ENCODE measurements around the gene SELENBP1.

Gene SELENBP1

DNA sequence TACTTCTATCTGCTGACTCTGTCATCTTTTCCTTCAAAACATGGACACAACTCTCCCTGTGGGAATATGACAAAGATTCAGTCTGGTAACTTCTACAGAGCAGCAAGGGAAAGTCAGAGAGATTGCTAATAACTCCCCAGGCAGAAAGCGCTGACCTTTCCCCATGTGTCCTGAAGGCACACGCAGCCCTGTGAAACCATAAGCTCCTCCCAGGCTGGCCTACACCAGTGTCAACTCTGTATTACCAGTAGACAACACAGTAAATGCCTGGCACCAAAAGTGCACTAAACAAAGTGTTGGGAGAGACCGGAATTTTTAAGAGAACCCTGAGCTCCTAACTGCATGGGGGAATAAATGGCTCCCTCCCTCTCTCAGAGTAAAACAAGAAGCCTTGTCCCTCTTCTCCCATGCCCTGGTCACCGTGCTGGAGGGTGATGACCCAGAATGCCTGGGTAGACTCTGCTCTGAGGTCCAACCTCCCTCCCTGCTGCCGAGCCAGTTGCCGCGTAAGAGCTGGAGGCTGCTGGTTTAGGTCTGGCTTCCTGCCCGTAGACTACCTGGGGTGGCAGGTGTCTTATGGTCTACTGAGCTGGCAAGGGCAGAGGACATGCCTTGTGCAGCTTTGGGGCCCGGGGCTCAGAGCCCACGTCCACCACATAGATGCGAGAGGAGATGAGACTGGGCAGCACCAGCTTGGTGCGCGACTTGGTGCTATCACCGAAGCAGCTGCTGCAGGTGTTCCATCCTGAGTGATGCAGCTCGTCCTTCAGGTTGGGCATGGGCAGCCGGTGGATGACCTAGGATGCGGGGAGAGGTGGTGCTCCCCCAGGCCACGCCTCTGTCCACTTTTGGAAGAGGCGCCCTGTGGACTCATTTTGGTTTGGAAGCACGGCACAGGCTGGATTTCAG, 3.9 kb downstream of the SELENBP1 start:
- TF ChIP-seq, protein P1, sequence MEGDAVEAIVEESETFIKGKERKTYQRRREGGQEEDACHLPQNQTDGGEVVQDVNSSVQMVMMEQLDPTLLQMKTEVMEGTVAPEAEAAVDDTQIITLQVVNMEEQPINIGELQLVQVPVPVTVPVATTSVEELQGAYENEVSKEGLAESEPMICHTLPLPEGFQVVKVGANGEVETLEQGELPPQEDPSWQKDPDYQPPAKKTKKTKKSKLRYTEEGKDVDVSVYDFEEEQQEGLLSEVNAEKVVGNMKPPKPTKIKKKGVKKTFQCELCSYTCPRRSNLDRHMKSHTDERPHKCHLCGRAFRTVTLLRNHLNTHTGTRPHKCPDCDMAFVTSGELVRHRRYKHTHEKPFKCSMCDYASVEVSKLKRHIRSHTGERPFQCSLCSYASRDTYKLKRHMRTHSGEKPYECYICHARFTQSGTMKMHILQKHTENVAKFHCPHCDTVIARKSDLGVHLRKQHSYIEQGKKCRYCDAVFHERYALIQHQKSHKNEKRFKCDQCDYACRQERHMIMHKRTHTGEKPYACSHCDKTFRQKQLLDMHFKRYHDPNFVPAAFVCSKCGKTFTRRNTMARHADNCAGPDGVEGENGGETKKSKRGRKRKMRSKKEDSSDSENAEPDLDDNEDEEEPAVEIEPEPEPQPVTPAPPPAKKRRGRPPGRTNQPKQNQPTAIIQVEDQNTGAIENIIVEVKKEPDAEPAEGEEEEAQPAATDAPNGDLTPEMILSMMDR (IDR thresholded peaks at IDR 0.05) = no peak

DNA sequence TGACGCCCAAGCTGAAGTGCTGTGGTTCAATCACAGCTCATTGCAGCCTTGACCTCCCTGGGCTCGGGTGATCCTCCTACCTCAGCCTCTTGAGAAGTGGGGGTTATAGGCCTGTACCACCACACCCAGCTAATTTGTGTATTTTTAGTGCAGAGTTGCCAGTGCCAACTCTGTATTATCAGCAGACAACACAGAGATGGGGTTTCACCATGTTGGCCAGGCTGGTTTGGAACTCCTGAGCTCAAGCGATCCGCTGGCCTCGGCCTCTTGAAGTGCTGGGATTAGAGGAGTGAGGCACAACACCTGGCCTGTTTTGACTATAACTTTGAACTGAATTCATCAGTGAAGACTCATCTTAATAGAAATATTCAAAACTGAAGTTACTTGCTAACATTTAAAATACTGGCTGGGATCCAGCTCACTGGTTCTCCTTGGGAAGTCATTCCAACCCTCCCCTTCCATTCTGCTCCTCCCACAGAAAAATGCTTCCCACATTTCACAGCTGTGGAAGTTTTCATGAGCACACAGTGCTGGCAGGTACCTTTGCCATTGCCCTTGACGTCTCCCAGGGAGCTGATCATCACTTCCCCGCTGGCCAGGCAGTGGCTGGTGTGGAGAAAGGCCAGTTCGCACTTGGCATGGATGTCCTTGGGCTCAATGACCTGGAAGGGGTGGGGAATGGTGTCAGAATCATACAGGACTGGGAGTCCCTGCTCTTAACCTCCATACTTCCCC, 4.7 kb downstream of the SELENBP1 start:
- TF ChIP-seq, protein P1 (IDR thresholded peaks at IDR 0.05) = no peak
- H3K27me3 ChIP-seq (ENCODE audit: control insufficient read depth, insufficient read depth, low read length) = no peaks in the 10 kb centered on the region
- no peaks in the 10 kb centered on the region for H3K79me2 ChIP-seq
- H3K4me2 ChIP-seq (ENCODE audit: low read length) = no peak overlapping the region
- peaks cover 6% of the 10 kb centered on the region for H3K4me1 ChIP-seq
- H3K36me3 ChIP-seq (ENCODE audit: control insufficient read depth, insufficient read depth, low read length) = no peaks in the 10 kb centered on the region
- H3K9ac ChIP-seq = no peak overlapping the region
- no peaks in the 10 kb centered on the region for H3K9me3 ChIP-seq (ENCODE audit: control insufficient read depth, low read length)
- no peak overlapping the region for H3K27ac ChIP-seq
- H3K4me3 ChIP-seq (ENCODE audit: low read depth, low read length) = no peak overlapping the region
- H2AFZ ChIP-seq = no peak overlapping the region

More for the DNA sequence above, 3.9 kb downstream of the SELENBP1 start:
- H3K79me2 ChIP-seq = no peaks in the 10 kb centered on the region
- no peaks in the 10 kb centered on the region for H3K36me3 ChIP-seq (ENCODE audit: control insufficient read depth, insufficient read depth, low read length)
- no peaks in the 10 kb centered on the region for H3K9me3 ChIP-seq (ENCODE audit: control insufficient read depth, low read length)
- H3K9ac ChIP-seq = no peak overlapping the region
- no peak overlapping the region for H3K4me3 ChIP-seq (ENCODE audit: low read depth, low read length)
- H3K4me2 ChIP-seq (ENCODE audit: low read length) = no peak overlapping the region
- H3K27me3 ChIP-seq (ENCODE audit: control insufficient read depth, insufficient read depth, low read length) = no peaks in the 10 kb centered on the region
- peaks cover 6% of the 10 kb centered on the region for H3K4me1 ChIP-seq
- H2AFZ ChIP-seq = no peak overlapping the region
- no peak overlapping the region for H3K27ac ChIP-seq

DNA sequence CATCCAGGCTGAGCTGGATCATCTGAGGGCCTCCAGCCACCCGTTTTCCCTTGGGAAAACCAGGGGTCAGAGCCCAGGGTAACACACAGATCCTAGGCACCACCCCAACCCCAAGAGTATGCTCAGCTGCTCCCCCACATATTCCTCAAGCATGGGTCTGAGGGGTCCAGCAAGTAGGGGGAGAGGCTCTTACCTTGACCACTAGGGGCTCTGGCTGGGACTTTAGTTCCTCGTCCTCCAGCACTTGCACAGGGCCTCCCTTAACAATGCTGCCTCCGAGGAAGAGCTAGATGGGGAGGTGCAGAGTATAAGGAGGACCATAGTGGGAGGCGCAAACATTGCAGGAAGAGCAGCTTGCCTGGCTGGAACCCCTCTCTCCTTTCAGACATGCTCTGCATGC, 7.5 kb downstream of the SELENBP1 start:
- Histone ChIP-seq H3K9ac (no peak overlapping the region), H3K36me3 (ENCODE audit: control insufficient read depth, insufficient read depth, low read length) (no peaks in the 10 kb centered on the region), H3K79me2 (no peaks in the 10 kb centered on the region), H3K4me2 (ENCODE audit: low read length) (no peak overlapping the region), H3K27ac (no peak overlapping the region), H3K4me1 (no peaks in the 10 kb centered on the region), H3K4me3 (ENCODE audit: low read depth, low read length) (no peak overlapping the region), H2AFZ (no peak overlapping the region), H3K9me3 (ENCODE audit: control insufficient read depth, low read length) (no peaks in the 10 kb centered on the region), H3K27me3 (ENCODE audit: control insufficient read depth, insufficient read depth, low read length) (no peaks in the 10 kb centered on the region)
- TF ChIP-seq, protein P1 (IDR thresholded peaks at IDR 0.05) = no peak

DNA sequence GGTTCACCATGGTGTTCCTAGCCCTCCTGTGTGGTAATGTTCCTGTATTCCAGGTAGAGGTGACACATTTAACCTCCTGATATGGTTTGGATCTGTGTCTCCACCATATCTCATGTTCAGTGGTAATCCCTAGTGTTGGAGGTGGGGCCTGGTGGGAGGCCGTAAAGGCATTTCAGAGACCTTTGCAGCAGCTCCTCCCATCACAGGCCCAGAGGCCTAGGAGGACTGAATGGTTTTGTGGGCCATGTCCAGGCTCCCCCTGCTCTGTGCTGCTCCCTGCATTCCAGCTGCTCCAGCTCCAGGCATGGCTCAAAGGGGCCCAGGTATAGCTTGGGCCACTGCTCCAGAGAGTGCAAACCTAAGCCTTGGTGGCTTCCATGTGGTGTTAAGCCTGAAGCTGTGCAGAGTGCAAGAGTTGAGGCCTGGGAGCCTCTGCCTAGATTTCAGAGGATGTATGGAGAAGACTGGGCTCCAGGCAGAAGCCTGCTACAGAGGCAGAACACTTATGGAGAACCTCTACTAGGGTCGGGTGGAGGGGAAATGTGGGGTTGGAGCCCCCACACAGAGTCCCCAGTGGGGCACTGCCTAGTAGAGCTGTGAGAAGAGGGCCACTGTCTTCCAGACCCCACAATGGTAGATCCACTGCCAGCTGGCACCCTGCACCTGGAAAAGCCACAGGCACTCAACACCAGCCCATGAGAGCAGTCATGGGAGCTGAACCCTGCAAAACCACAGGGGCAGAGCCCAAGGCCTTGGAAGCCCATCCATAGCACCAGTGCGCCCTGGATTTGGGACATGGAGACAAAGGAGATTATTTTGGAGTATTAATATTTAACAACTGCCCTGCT, 10.0 kb downstream of the SELENBP1 start:
- no peak overlapping the region for H3K4me3 ChIP-seq (ENCODE audit: low read depth, low read length)
- no peaks in the 10 kb centered on the region for H3K9me3 ChIP-seq (ENCODE audit: control insufficient read depth, low read length)
- no peak overlapping the region for H2AFZ ChIP-seq
- H3K4me1 ChIP-seq = no peaks in the 10 kb centered on the region
- H3K27ac ChIP-seq = no peak overlapping the region
- H3K4me2 ChIP-seq (ENCODE audit: low read length) = no peak overlapping the region
- no peaks in the 10 kb centered on the region for H3K79me2 ChIP-seq
- no peaks in the 10 kb centered on the region for H3K36me3 ChIP-seq (ENCODE audit: control insufficient read depth, insufficient read depth, low read length)
- H3K9ac ChIP-seq = no peak overlapping the region
- TF ChIP-seq, protein P1 (IDR thresholded peaks at IDR 0.05) = no peak
- no peaks in the 10 kb centered on the region for H3K27me3 ChIP-seq (ENCODE audit: control insufficient read depth, insufficient read depth, low read length)
